UCSD-AML1 (cell line): ENCODE results near the gene TGFBR2.
A peak's percentile ranks its signal among the peaks of the same experiment; 100 is the strongest.

Experiments used
- DNase-seq: peaks from one replicate; lab custom pipeline; 2025; ENCODE audit not compliant: unreplicated experiment; lab: John Stamatoyannopoulos, UW

The TGFBR2 gene

DNA sequence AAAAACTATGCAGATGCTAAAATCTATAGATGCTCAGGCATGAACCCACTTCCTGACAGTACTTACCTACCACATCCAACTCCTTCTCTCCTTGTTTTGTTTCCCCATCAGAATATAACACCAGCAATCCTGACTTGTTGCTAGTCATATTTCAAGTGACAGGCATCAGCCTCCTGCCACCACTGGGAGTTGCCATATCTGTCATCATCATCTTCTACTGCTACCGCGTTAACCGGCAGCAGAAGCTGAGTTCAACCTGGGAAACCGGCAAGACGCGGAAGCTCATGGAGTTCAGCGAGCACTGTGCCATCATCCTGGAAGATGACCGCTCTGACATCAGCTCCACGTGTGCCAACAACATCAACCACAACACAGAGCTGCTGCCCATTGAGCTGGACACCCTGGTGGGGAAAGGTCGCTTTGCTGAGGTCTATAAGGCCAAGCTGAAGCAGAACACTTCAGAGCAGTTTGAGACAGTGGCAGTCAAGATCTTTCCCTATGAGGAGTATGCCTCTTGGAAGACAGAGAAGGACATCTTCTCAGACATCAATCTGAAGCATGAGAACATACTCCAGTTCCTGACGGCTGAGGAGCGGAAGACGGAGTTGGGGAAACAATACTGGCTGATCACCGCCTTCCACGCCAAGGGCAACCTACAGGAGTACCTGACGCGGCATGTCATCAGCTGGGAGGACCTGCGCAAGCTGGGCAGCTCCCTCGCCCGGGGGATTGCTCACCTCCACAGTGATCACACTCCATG lies 65.3 kb downstream of the TGFBR2 start:
- no peak for DNase-seq

DNA sequence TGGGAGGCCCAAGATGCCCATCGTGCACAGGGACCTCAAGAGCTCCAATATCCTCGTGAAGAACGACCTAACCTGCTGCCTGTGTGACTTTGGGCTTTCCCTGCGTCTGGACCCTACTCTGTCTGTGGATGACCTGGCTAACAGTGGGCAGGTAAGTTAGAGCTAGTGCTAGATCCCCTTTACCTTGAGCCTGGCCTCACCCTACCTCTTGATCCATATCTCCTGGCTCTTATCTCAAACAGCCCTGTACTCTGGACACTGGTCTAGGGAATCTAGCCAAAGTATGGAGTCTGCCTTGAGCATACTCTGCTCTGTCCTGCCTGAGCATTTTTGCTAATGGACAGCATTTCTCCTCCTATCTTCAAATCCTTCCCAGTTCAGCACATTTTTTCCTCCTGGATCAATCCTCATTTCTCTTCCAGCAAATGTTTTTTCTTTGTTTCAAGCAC lies 65.9 kb downstream of the TGFBR2 start:
- DNase-seq, result no peak

DNA sequence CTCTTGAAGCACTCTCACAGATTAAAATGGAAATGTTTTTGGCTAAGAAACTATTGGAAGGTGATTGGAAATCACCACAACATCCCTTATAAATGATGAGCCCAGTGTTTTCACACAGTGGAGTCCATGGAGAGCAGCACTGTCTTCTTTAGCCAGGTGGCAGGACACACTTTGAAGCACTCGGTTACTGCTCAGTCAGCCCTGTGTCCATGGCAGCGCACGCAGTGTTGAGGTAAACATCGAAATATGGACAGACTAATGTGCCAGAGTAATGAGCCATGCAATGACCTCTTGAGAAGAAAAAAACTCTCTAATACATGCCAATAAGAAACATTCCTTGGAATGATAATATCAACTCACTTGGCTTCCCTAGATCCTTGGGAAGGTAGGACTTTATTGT lies 66.6 kb downstream of the TGFBR2 start:
- DNase-seq, result no peak

DNA sequence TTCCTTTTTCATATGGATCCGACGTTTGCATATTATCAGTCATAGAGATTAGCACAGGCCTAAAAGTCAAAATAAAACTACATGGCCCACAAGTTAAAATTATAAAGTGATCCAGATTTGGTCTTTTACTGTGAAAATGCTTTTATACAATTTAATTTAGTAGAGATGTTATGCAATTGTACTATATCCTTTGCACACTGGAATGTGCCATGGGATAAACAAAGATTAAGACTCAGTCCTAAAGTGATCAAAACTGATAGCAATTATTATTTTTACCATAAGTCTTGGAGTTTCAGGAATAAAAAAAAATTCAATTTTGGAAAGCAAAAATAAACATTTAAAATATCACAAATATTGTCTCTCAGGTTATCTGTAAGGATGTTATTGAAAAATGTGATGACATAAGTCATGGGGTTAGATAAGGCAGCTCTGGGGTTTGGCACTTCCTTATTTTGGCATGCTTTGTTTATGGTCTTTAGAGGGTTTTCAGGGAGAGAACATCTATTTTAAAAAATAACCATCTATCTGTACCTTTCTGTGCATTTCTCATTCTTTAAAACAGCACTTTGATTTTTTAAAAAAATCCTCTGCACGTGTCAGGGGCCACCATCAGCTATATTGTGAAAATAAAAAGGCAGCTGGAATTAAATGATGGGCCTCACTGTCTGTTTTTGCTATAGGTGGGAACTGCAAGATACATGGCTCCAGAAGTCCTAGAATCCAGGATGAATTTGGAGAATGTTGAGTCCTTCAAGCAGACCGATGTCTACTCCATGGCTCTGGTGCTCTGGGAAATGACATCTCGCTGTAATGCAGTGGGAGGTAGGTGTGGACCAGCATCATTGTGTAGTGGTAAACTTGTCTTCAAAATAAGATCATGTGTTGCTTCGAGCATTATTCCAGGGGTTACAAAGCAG lies 67.3 kb downstream of the TGFBR2 start:
- no peak for DNase-seq

DNA sequence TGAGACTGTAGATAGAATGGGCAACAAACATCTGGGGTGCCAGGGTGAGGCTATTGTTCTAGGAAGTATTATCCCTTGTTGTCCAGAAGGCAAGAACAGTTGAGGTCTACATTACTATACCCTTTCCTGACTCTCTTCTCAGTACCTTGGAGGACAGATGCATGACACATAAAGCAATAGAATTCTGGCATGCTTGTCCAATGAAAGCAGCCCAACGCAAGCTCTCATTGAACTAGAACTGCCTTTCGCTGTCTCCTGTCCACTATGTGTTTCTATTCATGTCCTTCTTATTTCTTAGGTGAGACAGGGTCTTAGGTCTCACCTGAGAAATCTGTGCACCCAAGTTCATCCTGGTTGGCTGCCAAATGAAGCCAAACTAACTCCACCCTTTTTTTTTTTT lies 68.6 kb downstream of the TGFBR2 start:
- DNase-seq, result no peak

DNA sequence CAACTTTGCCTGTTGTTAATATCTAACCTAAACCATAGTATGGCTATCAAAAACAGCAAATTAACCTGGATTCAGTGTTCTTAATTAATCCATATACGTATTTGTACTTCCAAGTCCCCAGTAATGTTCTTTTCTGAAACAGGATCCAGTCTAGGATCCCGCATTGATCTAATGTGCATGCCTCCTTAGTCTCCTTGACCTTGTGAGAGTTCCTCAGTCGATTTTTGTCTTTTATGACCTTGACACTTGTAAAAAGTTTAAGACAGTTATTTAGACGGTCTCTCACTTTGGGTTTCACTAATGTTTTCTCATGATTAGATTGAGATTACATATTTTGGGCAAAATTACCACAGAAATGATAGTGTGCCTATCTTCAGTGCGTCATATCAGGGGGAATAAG lies 69.4 kb downstream of the TGFBR2 start:
- no peak for DNase-seq

DNA sequence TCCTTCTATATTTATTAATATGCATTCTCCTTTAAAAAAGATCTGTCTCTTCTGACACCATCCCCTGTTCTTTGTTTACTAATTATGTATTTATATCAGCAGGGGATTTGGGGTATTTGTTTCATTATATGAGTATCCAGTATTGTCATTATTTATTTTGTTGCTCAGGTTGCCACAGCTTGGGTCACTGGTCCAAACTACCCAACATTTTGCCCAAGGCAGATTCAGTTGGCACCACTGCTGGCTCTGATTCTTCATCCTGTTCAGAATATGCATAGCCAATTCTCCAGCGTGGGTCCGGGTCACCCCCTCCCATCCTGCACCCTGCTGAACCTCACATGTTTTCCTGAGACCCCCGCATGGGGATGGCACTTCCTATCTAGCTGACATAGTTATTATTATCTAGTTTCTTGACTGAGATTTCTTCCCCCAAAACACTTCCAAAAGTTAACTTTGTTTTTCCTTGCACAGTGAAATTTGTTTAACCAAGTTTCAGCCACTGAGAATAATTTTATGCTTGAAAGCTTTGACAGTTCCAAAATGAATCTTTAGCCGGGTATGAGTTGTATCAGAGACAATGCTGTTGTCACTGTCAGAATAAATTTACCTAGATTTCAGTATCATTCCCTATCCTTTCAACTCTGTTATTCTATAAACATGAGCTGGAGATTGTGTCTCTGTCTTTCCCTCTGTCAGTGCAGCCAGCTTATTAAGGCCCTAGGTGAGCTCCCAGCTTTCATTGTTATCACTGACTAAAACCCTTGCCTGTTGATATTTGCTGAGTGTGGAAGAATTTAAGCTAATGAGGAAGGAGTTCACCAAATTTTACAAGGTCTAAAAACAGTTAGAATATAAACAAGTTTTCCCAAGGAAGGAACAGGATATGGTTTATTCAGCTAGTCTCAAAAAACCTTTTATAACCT lies 70.3 kb downstream of the TGFBR2 start:
- no peak for DNase-seq

DNA sequence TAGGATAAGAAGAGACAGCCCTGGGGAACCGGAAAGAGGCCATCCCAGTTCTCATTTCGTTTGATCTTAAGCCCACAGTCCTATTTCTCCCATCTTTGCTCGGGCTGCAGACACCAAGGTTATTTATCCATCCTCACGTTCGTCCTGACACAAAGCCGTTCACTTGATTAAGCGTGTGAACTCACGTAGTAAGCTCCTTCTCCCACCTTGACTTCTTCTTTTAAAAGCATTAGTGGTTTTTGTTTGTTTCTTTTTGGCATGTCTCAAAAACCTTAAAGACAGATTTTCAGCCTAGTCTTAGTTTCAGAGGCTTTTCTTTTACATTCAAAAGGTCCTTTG lies 70.9 kb downstream of the TGFBR2 start:
- DNase-seq, result no peak

DNA sequence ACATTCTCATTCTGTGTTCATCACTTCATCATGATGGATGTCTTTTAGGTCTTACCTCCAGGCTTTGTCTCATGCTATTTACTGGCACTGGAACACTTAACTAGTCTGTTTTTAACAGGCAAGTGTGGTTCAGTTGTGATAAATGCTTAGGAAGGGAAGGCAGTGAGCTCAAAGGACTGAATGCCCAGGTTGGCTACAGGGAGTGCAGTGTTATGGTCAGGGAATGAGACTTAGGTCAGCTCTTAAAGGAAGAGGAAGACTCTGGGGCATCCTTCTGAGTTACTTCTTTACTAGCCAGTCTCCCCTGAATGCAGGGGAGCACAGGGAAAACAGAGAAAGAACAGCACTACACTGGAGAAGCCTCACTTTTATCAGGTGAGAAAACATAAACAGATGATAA lies 72.6 kb downstream of the TGFBR2 start:
- no peak for DNase-seq

DNA sequence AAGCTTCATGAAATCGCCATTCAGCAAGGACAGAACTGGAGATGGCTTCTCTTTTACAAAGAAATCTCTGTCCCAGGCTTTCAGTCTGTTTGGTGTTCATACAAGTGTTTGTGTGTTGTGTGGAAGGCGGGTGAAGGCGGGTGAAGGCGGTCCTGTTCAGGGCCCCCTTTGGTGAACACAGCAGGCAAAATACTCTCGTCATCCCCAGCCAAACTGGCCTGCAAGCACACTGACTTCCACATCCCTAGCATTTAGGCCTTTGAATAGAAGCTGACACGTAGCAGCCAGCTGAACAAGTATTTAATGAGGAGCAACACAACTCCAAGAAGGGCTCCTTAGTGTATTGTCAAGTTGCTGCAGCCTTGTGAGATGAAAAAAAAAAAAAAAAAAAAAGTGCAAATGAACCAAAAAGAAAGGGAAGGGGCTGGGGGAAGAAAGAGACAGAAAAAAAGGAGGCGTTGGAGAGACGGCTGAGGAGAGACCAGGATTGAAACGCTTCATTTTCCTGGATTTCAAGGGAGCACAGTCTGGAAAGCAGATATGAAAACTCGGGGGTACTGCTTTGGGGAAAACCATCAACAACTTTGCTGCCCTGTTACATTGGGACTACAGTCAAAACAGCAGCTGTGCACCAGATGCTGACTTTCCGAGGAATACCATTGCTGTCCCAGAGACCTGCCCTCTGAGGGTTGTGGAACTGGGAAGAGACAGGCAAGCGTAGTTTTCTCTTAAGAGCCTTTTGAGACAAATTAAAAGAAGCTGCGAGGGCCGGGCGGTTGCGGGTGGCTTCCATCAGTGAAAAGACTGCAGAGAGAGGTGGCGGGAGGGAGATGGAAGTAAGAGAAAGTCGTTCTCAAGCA lies 74.6 kb downstream of the TGFBR2 start:
- DNase-seq, result no peak

DNA sequence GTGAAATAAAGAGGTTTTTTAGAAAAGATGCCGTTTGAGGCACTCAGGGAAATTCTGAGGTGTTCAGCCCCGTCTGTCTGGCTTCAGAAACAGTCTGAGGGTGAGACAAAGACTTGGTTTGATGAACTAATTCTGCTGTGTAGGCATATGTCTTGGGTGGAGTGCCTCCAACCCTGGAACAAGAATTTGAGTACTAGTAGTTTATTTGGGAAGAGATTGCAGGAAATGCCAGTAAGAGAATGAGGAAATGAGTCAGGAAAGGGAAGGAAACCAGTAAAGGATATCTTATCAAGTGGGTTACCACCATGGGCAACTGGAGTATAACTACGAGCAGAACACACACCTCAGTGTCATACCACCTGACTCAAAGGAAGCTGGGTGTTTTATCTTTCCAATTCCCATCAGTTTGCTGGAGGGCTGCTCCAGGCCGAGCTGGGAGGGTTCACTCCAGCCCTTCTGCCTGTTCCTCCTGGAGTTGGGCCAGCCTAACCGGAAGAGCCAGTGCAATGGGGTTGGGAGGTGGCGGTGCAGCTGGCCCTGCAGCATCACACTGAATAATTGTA lies 75.3 kb downstream of the TGFBR2 start:
- peak; percentile 23 for DNase-seq

DNA sequence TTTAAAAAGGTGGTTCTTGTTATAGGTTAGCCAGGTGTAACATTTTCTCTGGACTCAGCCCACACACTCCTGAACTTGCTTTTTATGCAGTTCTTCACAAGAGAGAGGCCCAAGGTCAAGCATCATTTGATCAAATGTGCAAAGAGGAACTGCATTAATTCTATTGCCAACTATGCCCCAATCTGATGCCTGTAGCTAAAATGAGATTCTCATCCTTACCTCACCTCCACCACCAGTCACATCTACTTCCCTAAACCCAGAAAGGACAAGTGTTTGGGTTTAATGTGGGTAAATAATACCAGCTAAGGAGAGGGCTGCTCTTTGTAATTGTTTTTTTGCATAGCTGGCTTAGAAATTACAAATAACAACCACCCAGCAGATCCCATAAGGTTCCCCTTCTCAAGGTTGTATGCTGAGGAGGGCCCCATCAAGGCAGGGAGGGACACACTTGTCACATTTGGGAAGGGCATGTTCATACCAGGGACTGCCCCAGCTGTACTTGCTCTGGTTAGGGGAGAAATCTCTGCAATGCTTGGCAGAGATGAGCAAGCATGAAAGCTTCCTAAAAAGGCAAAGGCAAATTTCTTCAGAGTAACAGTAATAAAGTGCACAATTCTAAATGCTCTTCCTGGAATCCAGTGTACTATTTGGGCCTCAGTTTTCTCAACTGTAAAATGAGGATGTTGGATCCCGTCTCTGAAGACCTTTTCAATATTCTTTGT lies 76.2 kb downstream of the TGFBR2 start:
- no peak for DNase-seq

DNA sequence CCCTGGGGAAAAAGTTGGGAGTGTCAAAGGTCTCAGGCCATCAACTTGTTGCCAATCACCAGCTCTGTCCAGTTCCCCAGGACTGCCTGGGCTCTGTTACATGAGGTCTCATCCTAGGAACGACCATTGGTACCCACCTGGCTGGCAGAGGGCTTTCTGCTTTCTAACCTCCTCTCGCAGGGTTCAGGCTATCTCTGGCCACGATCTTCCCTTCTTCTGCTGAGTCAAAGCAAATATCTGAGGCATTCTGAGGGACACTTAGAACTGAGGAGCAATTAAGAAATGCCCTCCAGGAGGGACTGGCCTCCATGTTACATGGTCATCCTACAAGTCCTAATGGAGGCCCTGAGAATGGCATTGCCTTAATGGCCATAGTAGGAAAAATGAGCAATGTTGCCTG lies 77.4 kb downstream of the TGFBR2 start:
- no peak for DNase-seq

DNA sequence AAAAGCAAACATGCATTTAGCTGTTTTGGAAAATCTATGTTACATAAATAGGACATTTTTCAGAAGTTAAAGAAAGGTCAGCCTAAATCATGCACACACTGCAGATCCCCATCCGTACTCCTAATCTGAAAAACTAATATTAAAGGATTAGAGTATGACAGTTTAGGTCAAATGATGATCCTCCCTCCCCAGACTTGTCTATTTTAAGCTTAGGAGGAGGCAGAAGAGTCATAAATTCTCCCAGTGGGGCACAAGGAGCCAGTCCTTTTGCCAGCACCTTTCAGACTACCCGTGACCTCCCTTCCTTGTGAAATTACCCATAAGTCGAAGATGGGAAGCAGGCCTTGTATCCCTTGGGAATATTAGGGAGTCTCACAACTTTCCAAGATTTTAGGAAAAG lies 78.0 kb downstream of the TGFBR2 start:
- no peak for DNase-seq

DNA sequence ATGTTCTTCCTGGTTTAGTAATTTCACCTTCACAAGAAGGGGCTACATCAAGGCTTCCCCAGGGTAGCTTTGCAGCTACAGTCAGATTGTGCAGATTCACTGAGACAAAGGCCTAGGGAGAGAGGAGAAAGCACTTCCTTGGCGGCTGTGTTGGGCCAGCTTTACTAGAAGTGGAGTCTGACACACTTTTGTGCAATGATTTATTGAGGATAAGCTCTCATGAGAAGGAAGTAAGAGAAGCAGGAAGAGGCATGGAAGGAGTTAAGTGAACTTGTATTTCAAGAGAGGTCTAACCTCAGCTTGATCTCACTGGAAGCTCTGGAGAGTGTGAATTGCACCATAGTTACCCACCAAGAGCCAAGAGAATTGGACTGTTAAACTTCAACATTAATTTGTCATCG lies 78.9 kb downstream of the TGFBR2 start:
- DNase-seq, result no peak

DNA sequence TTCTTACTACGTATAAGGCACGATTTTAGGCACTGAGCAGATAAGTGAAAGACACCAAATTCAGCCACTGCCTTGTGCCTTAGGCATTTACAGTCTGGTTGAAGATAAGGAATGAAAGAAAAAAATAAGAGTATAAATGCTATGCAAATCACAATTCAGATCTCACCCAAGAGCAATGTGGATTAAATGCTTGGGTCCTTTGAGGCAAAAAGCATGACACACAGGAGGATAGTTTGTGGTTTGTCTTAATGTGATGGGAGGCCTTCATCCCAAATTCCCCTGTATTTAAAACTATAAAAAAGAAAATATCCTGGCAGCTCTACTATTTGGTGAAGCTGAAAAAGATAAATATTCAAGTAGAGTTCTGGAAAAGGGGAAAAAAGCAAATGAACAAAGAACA lies 79.8 kb downstream of the TGFBR2 start:
- no peak for DNase-seq

DNA sequence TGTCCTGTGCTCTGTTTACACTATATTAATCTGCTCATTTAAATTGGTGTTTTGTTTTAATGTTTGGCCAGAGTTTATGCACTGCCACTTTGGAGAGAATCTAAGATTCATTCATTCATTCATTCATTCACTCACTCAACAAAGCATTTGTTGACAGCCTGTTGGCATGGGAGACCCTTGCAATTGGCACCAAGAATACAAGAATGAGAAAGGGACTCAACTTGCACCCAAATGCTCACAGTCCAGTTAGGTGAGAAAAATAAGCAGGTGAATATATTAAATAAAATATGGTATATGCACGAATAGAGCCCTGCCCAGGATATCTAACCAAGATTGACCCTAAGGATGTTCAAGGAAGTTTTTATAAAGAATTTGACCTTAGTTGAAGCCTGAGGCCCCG lies 80.4 kb downstream of the TGFBR2 start:
- DNase-seq, result no peak

DNA sequence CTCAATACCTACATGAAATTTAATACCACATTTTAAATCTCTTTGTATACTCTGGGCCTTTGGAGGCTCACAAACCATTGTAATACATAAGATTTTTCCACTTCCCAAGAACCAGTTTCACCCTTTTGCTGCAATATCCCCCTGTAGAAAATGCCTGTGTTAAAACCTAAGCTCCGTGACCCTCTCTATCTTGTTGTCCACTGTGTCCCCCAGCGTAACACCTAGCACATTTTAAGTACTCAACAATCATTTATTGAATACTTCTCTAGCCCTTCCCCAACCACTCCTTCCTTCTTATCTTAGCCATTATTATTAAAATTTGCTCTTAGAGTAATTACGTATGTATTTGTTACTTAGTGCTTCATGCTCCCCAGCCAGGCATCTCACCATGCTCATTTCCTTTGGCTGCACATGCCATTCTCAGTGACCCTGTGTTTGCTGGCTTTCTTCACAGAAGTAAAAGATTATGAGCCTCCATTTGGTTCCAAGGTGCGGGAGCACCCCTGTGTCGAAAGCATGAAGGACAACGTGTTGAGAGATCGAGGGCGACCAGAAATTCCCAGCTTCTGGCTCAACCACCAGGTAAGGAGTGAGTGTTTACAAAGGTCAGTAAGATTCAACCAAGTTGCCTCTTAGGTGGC lies 81.6 kb downstream of the TGFBR2 start:
- DNase-seq, result no peak
